Prostate gland (tissue), 2 donors: Measurements from ENCODE around the gene ZNF609. TPM values are rescaled to one million over a fixed set of nuclear protein-coding genes. Genes with fewer than 3 reads are reported as not detected.

Experiments used
- DNase-seq: peaks from one replicate; pipeline ENCODE4 v3.0.0-alpha.2; 2019; ENCODE audit warnings: low spot score
- H3K27ac ChIP-seq, 2 donors: fragments of 200-600 bp; sonication (generic); 2 replicates each; pipeline ENCODE4 v1.5.1; 2017 to 2019
- H3K27me3 ChIP-seq: fragments of 200-600 bp; sonication (generic); replicated peaks from 2 replicates; pipeline ENCODE4 v1.5.1; 2019; ENCODE audit not compliant: insufficient read depth
- H3K36me3 ChIP-seq, 2 donors: fragments of 200-600 bp; sonication (generic); 1 replicate in 1 of 2; 2 replicates in 1 of 2; pipeline versions ENCODE4 v1.5.1 to v1.8.1; 2017 to 2019
- H3K4me1 ChIP-seq: fragments of 200-600 bp; sonication (generic); replicated peaks from 2 replicates; pipeline ENCODE4 v1.5.1; 2019
- H3K4me3 ChIP-seq, 2 donors: fragments of 200-600 bp; sonication (generic); 2 replicates each; pipeline ENCODE4 v1.5.1; 2017 to 2019
- H3K9me3 ChIP-seq: fragments of 200-600 bp; sonication (generic); 2 replicates; pipeline ENCODE4 v1.5.1; 2017
- POLR2A ChIP-seq: fragments of 450-650 bp; IDR thresholded peaks from one replicate; pipeline ENCODE4 v1.6.1; 2016; ENCODE audit warnings: antibody characterized with exemption, mild to moderate bottlenecking
- POLR2AphosphoS5 ChIP-seq: sonication (generic); formaldehyde crosslinking; IDR thresholded peaks from one replicate; pipeline ENCODE4 v1.6.1; 2017; ENCODE audit warnings: antibody characterized with exemption
- WGBS: methylation state at CpG from one replicate; pipeline ENCODE4 v1.1.5; 2018; 5-methylcytosine and 5-hydroxymethylcytosine counted together
- intact Hi-C: fragments of 100-400 bp; cut with DNase I; formaldehyde crosslinking; loops from one replicate; pipeline ENCODE4 v1.14.2; 2022
- total RNA-seq, 2 donors: library from RNA; depleted of rRNA; stranded (reverse); fragments of >200 nt; gene quantifications; one replicate each; pipeline ENCODE4 v1.1.0, GENCODE V29; 2016
- TF ChIP-seq, protein P1 (sequence below), 4 experiments: fragments of 200-600 bp in 2 of 4; fragments of 450-650 bp in 2 of 4; sonication (generic) in 2 of 4; IDR thresholded peaks; 1 replicate in 3 of 4; 2 replicates in 1 of 4; pipeline ENCODE4 v1.5.1; 2016 to 2019; ENCODE audit warnings: antibody characterized with exemption in 4 of 4, mild to moderate bottlenecking in 2 of 4, moderate library complexity in 2 of 4

Gene ZNF609
- total RNA-seq, 2 donors from 2014 or later, result 29.1 to 45.7 TPM

DNA sequence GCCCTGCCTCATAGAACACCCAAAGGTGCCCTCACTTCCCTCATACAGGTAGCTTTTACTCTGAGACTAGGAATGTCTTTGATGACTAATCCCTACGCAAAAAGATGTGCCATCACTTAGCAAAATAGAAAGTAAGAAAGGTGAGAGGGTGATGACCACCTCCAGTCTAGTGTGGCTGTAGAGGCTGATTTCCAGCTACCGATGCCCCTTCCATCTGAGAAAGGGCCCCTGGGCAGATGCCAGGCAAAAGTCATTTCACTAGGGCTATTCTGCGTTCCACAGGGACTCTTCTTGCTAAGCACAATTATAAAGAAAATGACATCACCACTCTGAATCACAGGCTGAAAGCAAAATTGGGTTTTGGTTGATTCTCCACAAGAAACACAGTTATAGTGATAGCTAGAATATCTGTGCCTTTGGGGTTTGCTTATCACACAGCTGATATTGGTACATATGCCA lies 237.6 kb downstream of the ZNF609 start:
- Histone ChIP-seq H3K36me3 (no peaks in the 10 kb centered on the region), H3K27me3 (no peaks in the 10 kb centered on the region), H3K4me3 (no peak overlapping the region), H3K4me1 (peaks cover 29% of the 10 kb centered on the region), H3K9me3 (no peaks in the 10 kb centered on the region), H3K27ac (no peak overlapping the region)
- intact Hi-C loops, result no loop called here
- TF ChIP-seq, protein P1, sequence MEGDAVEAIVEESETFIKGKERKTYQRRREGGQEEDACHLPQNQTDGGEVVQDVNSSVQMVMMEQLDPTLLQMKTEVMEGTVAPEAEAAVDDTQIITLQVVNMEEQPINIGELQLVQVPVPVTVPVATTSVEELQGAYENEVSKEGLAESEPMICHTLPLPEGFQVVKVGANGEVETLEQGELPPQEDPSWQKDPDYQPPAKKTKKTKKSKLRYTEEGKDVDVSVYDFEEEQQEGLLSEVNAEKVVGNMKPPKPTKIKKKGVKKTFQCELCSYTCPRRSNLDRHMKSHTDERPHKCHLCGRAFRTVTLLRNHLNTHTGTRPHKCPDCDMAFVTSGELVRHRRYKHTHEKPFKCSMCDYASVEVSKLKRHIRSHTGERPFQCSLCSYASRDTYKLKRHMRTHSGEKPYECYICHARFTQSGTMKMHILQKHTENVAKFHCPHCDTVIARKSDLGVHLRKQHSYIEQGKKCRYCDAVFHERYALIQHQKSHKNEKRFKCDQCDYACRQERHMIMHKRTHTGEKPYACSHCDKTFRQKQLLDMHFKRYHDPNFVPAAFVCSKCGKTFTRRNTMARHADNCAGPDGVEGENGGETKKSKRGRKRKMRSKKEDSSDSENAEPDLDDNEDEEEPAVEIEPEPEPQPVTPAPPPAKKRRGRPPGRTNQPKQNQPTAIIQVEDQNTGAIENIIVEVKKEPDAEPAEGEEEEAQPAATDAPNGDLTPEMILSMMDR (IDR thresholded peaks at IDR 0.05), result no peak
- TF ChIP-seq POLR2A, result no peak
- no peak for TF ChIP-seq POLR2AphosphoS5
- no peak for DNase-seq
- 59% methylated on average over 3 of the region's 3 CpGs for WGBS

DNA sequence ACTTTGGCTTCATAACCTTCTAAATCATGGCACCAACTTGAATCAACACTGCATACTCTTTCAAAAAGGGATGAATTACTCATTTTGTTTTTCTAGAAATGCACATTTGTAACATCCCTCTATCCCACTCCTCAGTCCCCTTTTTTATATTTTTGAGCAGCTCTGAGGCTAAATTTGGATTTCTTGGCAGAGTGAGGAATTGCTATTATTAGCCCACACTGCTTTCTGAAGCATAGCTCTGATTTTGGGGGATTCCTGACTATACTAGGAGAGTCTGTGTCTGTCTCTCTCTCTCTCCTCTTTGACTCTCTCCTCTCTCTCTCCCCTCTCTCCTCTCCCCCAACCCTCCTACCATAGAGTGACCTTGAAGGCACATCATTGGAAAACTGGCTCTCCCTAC lies 238.4 kb downstream of the ZNF609 start:
- intact Hi-C loops, result no loop called here
- H3K4me1 ChIP-seq, result peaks cover 20% of the 10 kb centered on the region
- H3K36me3 ChIP-seq, result no peaks in the 10 kb centered on the region
- no peak overlapping the region for H3K4me3 ChIP-seq
- peak overlapping the region in 1 of 2 donors; percentile 81 for H3K27ac ChIP-seq
- H3K27me3 ChIP-seq, result no peaks in the 10 kb centered on the region
- no peak for DNase-seq
- no peak for TF ChIP-seq POLR2AphosphoS5
- TF ChIP-seq POLR2A, result no peak
- TF ChIP-seq, protein P1 (IDR thresholded peaks at IDR 0.05), result no peak
- H3K9me3 ChIP-seq, result no peaks in the 10 kb centered on the region

DNA sequence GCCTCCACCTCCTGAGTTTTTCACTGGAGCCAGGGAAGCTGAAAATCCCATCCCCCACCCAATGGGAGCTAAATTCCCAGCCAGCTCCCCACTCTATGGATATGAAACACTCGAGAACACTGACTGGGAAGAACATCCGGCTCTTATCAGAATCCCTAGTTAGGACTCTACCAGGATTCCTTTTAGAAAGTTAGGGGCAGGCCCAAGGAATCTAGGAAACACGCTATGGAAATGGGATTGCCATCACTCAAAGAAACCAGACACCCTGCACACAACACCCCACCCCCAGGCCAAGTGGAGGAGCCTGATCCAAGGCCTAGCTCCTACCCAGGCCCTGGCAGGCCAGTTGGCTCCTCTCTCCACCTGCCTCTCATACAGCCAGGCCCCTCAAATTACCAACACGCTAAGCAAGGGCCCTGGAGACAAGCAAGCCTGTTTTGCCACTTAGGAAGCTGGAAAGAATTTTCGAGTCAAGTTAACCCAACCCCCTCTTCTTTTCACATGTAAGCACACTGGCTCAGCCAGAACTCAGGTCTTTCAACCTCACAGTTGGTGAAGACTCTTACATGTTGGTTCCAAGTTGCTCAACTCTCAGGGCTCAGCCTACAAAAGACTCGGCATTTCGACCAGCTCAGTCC lies 239.5 kb downstream of the ZNF609 start:
- intact Hi-C loops, result no loop called here
- H3K4me1 ChIP-seq, result peaks cover 20% of the 10 kb centered on the region
- H3K27ac ChIP-seq, result peak overlapping the region; percentile 53 to 81
- no peaks in the 10 kb centered on the region for H3K9me3 ChIP-seq
- DNase-seq, result peak; percentile 51
- TF ChIP-seq, protein P1 (IDR thresholded peaks at IDR 0.05), result no peak
- TF ChIP-seq POLR2A (no peak), POLR2AphosphoS5 (peak; percentile 36)
- WGBS, result 12% methylated on average over 7 of the region's 7 CpGs
- peak overlapping the region in 1 of 2 donors; percentile 10 for H3K4me3 ChIP-seq
- no peaks in the 10 kb centered on the region for H3K36me3 ChIP-seq
- no peaks in the 10 kb centered on the region for H3K27me3 ChIP-seq

DNA sequence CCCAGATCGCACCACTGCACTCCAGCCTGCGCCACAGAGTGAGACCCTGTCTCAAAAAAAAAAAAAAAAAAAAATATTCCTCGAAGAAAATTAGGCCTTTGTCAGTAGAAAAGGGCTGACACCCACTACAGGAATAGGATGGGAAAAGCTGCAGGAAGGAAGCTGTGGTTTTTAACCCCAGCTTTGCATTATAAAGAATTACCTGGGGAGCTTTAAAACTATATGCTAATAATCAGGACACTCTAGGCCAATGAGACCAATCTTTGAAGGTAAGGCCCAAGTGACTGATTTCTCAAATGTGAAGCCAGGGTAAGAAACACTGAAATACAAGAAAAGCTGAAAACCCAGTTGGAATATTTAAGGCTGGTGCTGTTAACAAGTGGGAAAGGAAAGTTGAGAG lies 240.7 kb downstream of the ZNF609 start:
- TF ChIP-seq POLR2AphosphoS5 (no peak), POLR2A (no peak)
- TF ChIP-seq, protein P1 (IDR thresholded peaks at IDR 0.05), result no peak
- 36% methylated on average over 3 of the region's 3 CpGs for WGBS
- H3K9me3 ChIP-seq, result no peaks in the 10 kb centered on the region
- no peak for DNase-seq
- H3K27ac ChIP-seq, result peak overlapping the region in 1 of 2 donors; percentile 81
- H3K36me3 ChIP-seq, result no peaks in the 10 kb centered on the region
- no peaks in the 10 kb centered on the region for H3K27me3 ChIP-seq
- H3K4me1 ChIP-seq, result peaks cover 20% of the 10 kb centered on the region
- intact Hi-C loops, result no loop called here
- no peak overlapping the region for H3K4me3 ChIP-seq

DNA sequence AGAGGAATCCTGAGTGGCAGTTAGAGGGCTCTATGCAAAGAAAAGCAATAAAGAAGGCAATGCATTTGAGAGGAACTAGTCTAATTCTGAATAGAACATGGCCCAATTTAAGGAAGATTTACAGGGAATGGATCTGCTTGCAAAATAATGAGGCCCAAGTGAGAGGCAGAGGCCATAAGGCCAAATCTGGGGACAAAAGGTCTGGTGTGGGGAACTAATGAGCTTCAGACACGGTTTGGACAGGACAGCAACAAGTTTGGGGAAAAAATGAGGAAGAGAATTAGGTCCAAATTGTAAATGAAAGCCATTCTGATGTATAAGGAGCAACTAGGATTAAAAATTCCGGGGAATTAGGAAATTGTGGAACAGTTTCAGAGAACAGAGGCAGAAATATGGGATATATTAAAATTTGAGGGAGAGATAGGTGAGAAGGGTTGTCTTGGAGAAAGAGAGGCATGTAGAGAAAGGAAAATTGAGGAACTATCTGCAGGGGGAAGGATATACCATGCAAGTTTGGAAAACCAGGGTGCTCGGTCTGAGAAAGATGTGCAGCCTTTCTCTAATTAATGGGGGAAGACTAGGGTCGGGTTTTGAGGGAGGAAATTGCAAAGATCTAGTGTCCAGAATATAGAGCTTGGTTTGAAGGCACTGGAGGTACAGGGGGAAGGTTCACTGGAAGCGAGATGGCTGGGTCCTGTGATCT lies 241.3 kb downstream of the ZNF609 start:
- Histone ChIP-seq H3K4me1 (peaks cover 20% of the 10 kb centered on the region), H3K27ac (peak overlapping the region; percentile 29 to 81), H3K27me3 (no peaks in the 10 kb centered on the region), H3K9me3 (no peaks in the 10 kb centered on the region), H3K4me3 (peak overlapping the region; percentile 81 to 89), H3K36me3 (no peaks in the 10 kb centered on the region)
- WGBS, result 24% methylated on average over 5 of the region's 5 CpGs
- intact Hi-C loops, result no loop called here
- no peak for DNase-seq
- TF ChIP-seq POLR2AphosphoS5, result no peak
- no peak for TF ChIP-seq POLR2A
- TF ChIP-seq, protein P1 (IDR thresholded peaks at IDR 0.05), result no peak
